Right ventricle myocardium superior (tissue), 1 donor: ENCODE data around the gene ICAM4. TPM values are rescaled to one million over a fixed set of nuclear protein-coding genes. Genes with fewer than 3 reads are reported as not detected.
"Not testable (repeated sequence)": the region's sequence is repeated elsewhere in the genome, so short reads cannot be mapped to it uniquely, and the experiment has no call there.

Experiments used
- ATAC-seq: fragments of 200-7000 bp; cut with Tn5 transposase; one replicate; pipeline ENCODE4 v1.9.1; 2020; ENCODE audit warnings: mild to moderate bottlenecking; ENCODE audit not compliant: poor library complexity
- DNase-seq: peaks from one replicate; pipeline ENCODE4 v3.0.0-alpha.2; 2020
- intact Hi-C: fragments of 100-400 bp; cut with DNase I; formaldehyde crosslinking; loops from one replicate; pipeline ENCODE4 v1.11.2; 2022
- long read RNA-seq: library from polyadenylated mRNA; unstranded; transcript quantifications from one replicate; pipeline ENCODE4 v2.0.0, GENCODE V29; 2021
- total RNA-seq: library from RNA; stranded (reverse); fragmentation: NEBNext Ultra II Directional; extraction: Animal tissue kit (Norgen Biotek cat#: 25700); gene quantifications from one replicate; pipeline ENCODE4 v1.2.1, GENCODE V29; 2021
- donor health status: DM: no; HTN: yes; CAD: no; lungs with severe emphysema.

Gene ICAM4
- 0.46 TPM for total RNA-seq
- long read RNA-seq, result 0 reads

GRCh38 chr19:10286803-10287737 lies at the start of gene ICAM4:
ICAM4 (plus strand) TSS chr19:10286955; CDS start chr19:10287013, 58 bp downstream.
- ATAC-seq, result peak; percentile 67
- intact Hi-C loops, result no loop called here

GRCh38 chr19:10237702-10238101 lies 49.1 kb upstream of the ICAM4 start:
- ATAC-seq, result no peak

More at GRCh38 chr19:10286803-10287737, at the start of gene ICAM4:
- peak; percentile 91 for DNase-seq

GRCh38 chr19:10238172-10238783 lies 48.5 kb upstream of the ICAM4 start:
- intact Hi-C loops, result no loop called here
- DNase-seq (peak; percentile 86), ATAC-seq (peak; percentile 79)

More at GRCh38 chr19:10237702-10238101, 49.1 kb upstream of the ICAM4 start:
- intact Hi-C loops, result no loop called here
- DNase-seq, result no peak

- DNase-seq, ATAC-seq, intact Hi-C loops: not testable (repeated sequence)
Measured at GRCh38 chr19:10241826-10242449, 44.8 kb upstream of the ICAM4 start.

- ATAC-seq, result no peak
- no peak for DNase-seq
- intact Hi-C loops, result no loop called here
Measured at GRCh38 chr19:10243606-10244005, 43.1 kb upstream of the ICAM4 start.

GRCh38 chr19:10245189-10245939 lies 41.4 kb upstream of the ICAM4 start:
- ATAC-seq, result no peak
- intact Hi-C loops, result no loop called here

GRCh38 chr19:10246511-10246910 lies 40.2 kb upstream of the ICAM4 start:
- DNase-seq, result no peak
- no peak for ATAC-seq
- intact Hi-C loops, result no loop called here

More at GRCh38 chr19:10245189-10245939, 41.4 kb upstream of the ICAM4 start:
- DNase-seq, result no peak

- intact Hi-C loops, result loop anchor here (5.0 kb wide), 1 partner anchor 320 kb away; no protein-coding TSS in a partner anchor
- DNase-seq, result peak; percentile 97
Measured at GRCh38 chr19:10251792-10252694, 34.7 kb upstream of the ICAM4 start, which contains the start of gene MRPL4. MRPL4 (plus strand) TSS chr19:10252214; CDS start chr19:10252254, 40 bp downstream.

GRCh38 chr19:10252707-10253106 lies 34.0 kb upstream of the ICAM4 start:
- intact Hi-C loops, result loop anchor here (5.0 kb wide), 1 partner anchor 320 kb away; no protein-coding TSS in a partner anchor
- ATAC-seq (no peak), DNase-seq (no peak)

More at GRCh38 chr19:10251792-10252694, 34.7 kb upstream of the ICAM4 start, which contains the start of gene MRPL4:
- peak; percentile 95 for ATAC-seq

GRCh38 chr19:10254244-10254643 lies 32.5 kb upstream of the ICAM4 start:
- intact Hi-C loops, result loop anchor here (5.0 kb wide), 1 partner anchor 322 kb away; no protein-coding TSS in a partner anchor

GRCh38 chr19:10255358-10255757 lies 31.4 kb upstream of the ICAM4 start:
- ATAC-seq, result no peak
- intact Hi-C loops, result loop anchor here (5.0 kb wide), 1 partner anchor 137 kb away; no protein-coding TSS in a partner anchor
- no peak for DNase-seq

More at GRCh38 chr19:10254244-10254643, 32.5 kb upstream of the ICAM4 start:
- ATAC-seq (no peak), DNase-seq (no peak)

GRCh38 chr19:10256551-10256950 lies 30.2 kb upstream of the ICAM4 start:
- DNase-seq (no peak), ATAC-seq (no peak)
- intact Hi-C loops, result loop anchor here (5.0 kb wide), 1 partner anchor 136 kb away; no protein-coding TSS in a partner anchor

- intact Hi-C loops, result loop anchor here (5.0 kb wide), 1 partner anchor 135 kb away; no protein-coding TSS in a partner anchor
- DNase-seq, result no peak
- ATAC-seq, result no peak
Measured at GRCh38 chr19:10256970-10257615, 29.7 kb upstream of the ICAM4 start.

GRCh38 chr19:10258080-10258710 lies 28.6 kb upstream of the ICAM4 start:
- intact Hi-C loops, result loop anchor here (5.0 kb wide), 1 partner anchor 134 kb away; no protein-coding TSS in a partner anchor
- ATAC-seq, result no peak

GRCh38 chr19:10259162-10259905 lies 27.4 kb upstream of the ICAM4 start:
- intact Hi-C loops, result loop anchor here (5.0 kb wide), 1 partner anchor 133 kb away; no protein-coding TSS in a partner anchor
- ATAC-seq, result peak; percentile 65
- peak; percentile 89 for DNase-seq

More at GRCh38 chr19:10258080-10258710, 28.6 kb upstream of the ICAM4 start:
- DNase-seq, result no peak
